Measurements from ENCODE around the gene GNG8. TPM values are rescaled to one million over a fixed set of nuclear protein-coding genes. Genes with fewer than 3 reads are reported as not detected.

The GNG8 gene
- total and polyA plus RNA-seq, 2 of the 13 experiments (the other 11 are each of a cell fraction or from before 2014, with no cell fraction given) = not detected

DNA sequence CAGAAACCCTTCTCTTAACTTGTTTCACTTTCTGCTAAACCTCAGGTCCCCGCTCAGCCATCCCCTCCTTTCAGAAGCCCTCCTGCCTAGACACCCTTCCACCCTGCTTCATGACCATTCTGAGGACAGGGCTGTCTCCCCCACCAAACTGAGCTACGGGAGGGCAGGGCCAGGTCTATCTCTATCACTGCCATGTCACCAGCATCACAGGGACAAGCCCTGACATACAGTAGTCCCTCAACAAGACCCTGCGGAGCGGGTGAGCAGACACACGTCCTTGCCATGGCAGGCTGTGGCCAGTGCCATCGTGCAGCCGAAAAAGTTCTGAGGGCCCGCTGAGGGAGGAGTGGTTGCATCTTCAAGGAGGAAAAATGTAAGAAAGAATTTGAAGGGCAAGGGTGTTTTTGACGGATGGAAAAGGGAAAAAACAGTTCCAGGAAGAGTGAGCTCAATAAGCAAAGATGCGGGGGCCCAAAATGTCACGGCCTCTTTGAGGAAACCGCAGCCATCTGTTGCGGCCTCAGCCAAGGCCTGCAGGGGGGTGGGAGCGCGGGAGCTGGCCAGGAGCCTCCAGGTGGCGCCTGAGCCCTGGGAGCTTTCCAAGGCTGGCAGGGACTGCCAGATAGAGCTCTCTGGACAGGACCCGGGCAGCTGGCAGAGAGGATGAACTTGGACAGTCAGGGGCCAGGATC is 19.2 kb downstream of the GNG8 start (continued):
- TF ChIP-seq DR1 (CRISPR knock-in tag; IDR thresholded peaks at IDR 0.05) = no peak
- no peak for TF ChIP-seq SIN3A (IDR thresholded peaks at IDR 0.05; ENCODE audit: borderline replicate concordance, low read depth, low read length)
- no peak for TF ChIP-seq BORCS8-MEF2B (CRISPR knock-in tag; IDR thresholded peaks at IDR 0.05)
- TF ChIP-seq, protein P1, sequence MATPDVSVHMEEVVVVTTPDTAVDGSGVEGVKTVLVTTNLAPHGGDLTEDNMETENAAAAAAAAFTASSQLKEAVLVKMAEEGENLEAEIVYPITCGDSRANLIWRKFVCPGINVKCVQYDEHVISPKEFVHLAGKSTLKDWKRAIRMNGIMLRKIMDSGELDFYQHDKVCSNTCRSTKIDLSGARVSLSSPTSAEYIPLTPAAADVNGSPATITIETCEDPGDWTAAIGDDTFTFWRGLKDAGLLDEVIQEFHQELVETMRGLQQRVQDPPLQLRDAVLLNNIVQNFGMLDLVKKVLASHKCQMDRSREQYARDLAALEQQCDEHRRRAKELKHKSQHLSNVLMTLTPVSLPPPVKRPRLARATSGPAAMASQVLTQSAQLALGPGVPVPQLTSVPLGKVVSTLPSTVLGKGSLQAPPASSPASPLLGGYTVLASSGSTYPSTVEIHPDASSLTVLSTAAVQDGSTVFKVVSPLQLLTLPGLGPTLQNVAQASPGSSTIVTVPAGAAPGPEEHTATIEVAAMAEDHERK (CRISPR knock-in tag; IDR thresholded peaks at IDR 0.05; ENCODE audit: low read depth) = no peak
- TF ChIP-seq HOXA5 (CRISPR knock-in tag; IDR thresholded peaks at IDR 0.05) = 0 out of 2 replicates have a peak, but pooled peaks have one; percentile 30
- peak; percentile 75; the same call in 1 of the 2 replicates for TF ChIP-seq RAD21 (CRISPR knock-in tag; IDR thresholded peaks at IDR 0.05)
- TF ChIP-seq ZNF484 (CRISPR knock-in tag; IDR thresholded peaks at IDR 0.05; ENCODE audit: borderline replicate concordance, low read depth) = no peak
- TF ChIP-seq ZNF564 (CRISPR knock-in tag; IDR thresholded peaks at IDR 0.05) = no peak
- peak; percentile 20 for TF ChIP-seq HNRNPLL (IDR thresholded peaks at IDR 0.05; ENCODE audit: low read depth, low read length, poor library complexity, severe bottlenecking)
- TF ChIP-seq STAG1 (CRISPR knock-in tag; IDR thresholded peaks at IDR 0.05) = peak; percentile 50

DNA sequence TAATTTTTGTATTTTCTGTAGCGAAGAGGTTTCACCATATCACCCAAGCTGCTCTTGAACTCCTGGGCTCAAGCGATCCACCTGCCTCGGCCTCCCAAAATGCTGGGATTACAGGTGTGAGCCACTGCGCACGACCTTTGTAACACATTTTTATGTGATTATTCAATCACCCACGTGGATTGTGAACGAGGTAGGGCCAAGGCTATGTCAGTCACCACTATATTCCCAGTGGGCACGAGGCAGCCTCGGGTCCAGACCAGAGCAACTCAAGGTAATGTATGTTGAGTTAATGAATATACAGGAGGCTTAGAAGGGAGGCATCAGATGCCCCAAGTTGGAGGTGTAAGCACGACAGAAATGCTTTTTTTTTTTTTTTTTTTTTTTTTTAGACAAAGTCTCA is 20.0 kb downstream of the GNG8 start:
- FAIRE-seq (no peak), DNase-seq (ENCODE audit: low spot score) (no peak), ATAC-seq (no peak)
- no peak overlapping the region for H3K4me3 ChIP-seq (replicated peaks in 1 of 3; ENCODE audit: insufficient read depth in 1 of 3, low read depth in 2 of 3, low read length in 3 of 3)
- no peaks in the 10 kb centered on the region for H3K9me3 ChIP-seq (ENCODE audit: low read length)
- H4K20me1 ChIP-seq (ENCODE audit: insufficient read depth, low read length) = no peaks in the 10 kb centered on the region
- 0 out of 5 replicates have a peak, but pooled peaks cover 0 to 1% of the 10 kb centered on the region in 2 experiments for H3K36me3 ChIP-seq (replicated peaks in 1 of 2; ENCODE audit: control insufficient read depth in 1 of 2, insufficient read depth in 2 of 2, low read length in 2 of 2)
- 32% methylated on average over 10 of the region's 10 CpGs for WGBS (ENCODE audit: low lambda C conversion rate)
- in situ Hi-C loops (cut with HindIII; ENCODE audit: extremely low pct_ligation_motif_present, low pct_unique_long_range_greater_than_20kb) = loop anchor here (10.0 kb wide), 1 partner anchor 49 kb away; the partner anchor contains the start of gene DACT3
- H3K27me3 ChIP-seq (ENCODE audit: control insufficient read depth in 1 of 2, insufficient read depth in 2 of 2, low read length in 2 of 2) = peaks cover 0 to 28% of the 10 kb centered on the region in 2 experiments; a peak in 3 of 5 replicates
- H3K4me2 ChIP-seq (ENCODE audit: low read depth, low read length) = no peak overlapping the region
- H3K79me2 ChIP-seq (ENCODE audit: insufficient read depth, low read length) = no peaks in the 10 kb centered on the region
- intact Hi-C loops (cut with micrococcal nuclease; ENCODE audit: unreplicated experiment) = no loop called here
- H3K4me1 ChIP-seq (ENCODE audit: insufficient read depth, low read length) = peaks cover 21% of the 10 kb centered on the region
- POLR2A ChIA-PET = interaction anchor here (1.4 to 1.5 kb wide), 2 partner anchors 13 to 45 kb away, joined by 8 to 12 read pairs; partner anchors contain the start of gene DACT3
- CTCF ChIA-PET (ENCODE audit: low intra/inter-chr PET ratio, low total read pairs) = interaction anchor here (1.9 to 2.8 kb wide), 2 partner anchors 9 to 46 kb away, joined by 5 to 29 read pairs; partner anchors contain the start of genes DACT3 and PTGIR
- no peak overlapping the region for H3K27ac ChIP-seq (ENCODE audit: extremely low read length, insufficient read depth, low read length)
- no peak overlapping the region for H3K9ac ChIP-seq (ENCODE audit: insufficient read depth, low read depth, low read length)
- BruUV-seq (replicated peaks) = no TSS peak
- no peak for TF ChIP-seq PCBP1 (IDR thresholded peaks at IDR 0.05; ENCODE audit: borderline replicate concordance, low read depth, low read length)
- 0 out of 2 replicates have a peak, but pooled peaks have one; percentile 17 for TF ChIP-seq RARA (CRISPR knock-in tag; IDR thresholded peaks at IDR 0.05)
- no peak overlapping the region for H2AFZ ChIP-seq (ENCODE audit: low read length)
